K562 (cell line): ENCODE results near the gene ACP4. TPM values are rescaled to one million over a fixed set of nuclear protein-coding genes. Genes with fewer than 3 reads are reported as not detected.
A peak's percentile ranks its signal among the peaks of the same experiment; 100 is the strongest.

Experiments
- ARID4B ChIP-seq: sonication (generic); formaldehyde crosslinking; IDR thresholded peaks from 2 replicates; pipeline ENCODE4 v1.8.0; 2022; ENCODE audit warnings: mild to moderate bottlenecking, missing genetic modification reagents
- ERF ChIP-seq: fragments of 450-650 bp; formaldehyde crosslinking; IDR thresholded peaks from 2 replicates; pipeline ENCODE4 v1.4.0; 2020; ENCODE audit warnings: mild to moderate bottlenecking, mixed read lengths
- FOXP1 ChIP-seq: sonication (generic); formaldehyde crosslinking; IDR thresholded peaks from 2 replicates; pipeline ENCODE4 v1.8.0; 2022; ENCODE audit warnings: mild to moderate bottlenecking, missing genetic modification reagents
- GTF2F1 ChIP-seq: IDR thresholded peaks from 2 replicates; pipeline ENCODE4 v1.6.1; 2011; ENCODE audit warnings: low read depth, low read length, improper control_type of control experiment
- MGA ChIP-seq: fragments of 450-650 bp; IDR thresholded peaks from 2 replicates; pipeline ENCODE4 v1.6.1; 2016; ENCODE audit warnings: mild to moderate bottlenecking, moderate library complexity
- ZNF592 ChIP-seq: fragments of 450-650 bp; IDR thresholded peaks from 2 replicates; pipeline ENCODE4 v1.6.1; 2017; ENCODE audit warnings: antibody characterized with exemption, mild to moderate bottlenecking
- polyA plus RNA-seq, 8 experiments: library from polyadenylated mRNA; depleted of rRNA in 4 of 8; stranded (reverse) in 5 of 8; unstranded in 3 of 8; fragments of >200 nt; fragmentation: Nextera tagmentation in 2 of 8; fragmentation: Illumina TruSeq in 1 of 8; extraction: Ambion mirVana in 2 of 8; extraction: Trizol in 1 of 8; gene quantifications; 2 replicates each; pipeline versions ENCODE4 v1.2.1 to v1.2.3, GENCODE V29; 2011 to 2014; ENCODE audit warnings: inconsistent platforms in 1 of 8, missing spikeins in 1 of 8
- total RNA-seq, 7 experiments: library from RNA; depleted of rRNA in 6 of 7; stranded (reverse); fragments of >200 nt in 6 of 7; fragmentation: Illumina TruSeq in 2 of 7; extraction: Trizol in 2 of 7; gene quantifications; 2 replicates each; pipeline versions ENCODE4 v1.2.1 to v1.2.3, GENCODE V29; 2011 to 2021; ENCODE audit warnings: low replicate concordance in 1 of 7

The ACP4 gene
- total and polyA plus RNA-seq, 9 of the 15 experiments (the other 6 are each of a cell fraction or from before 2014, with no cell fraction given): not detected

- TF ChIP-seq MGA (peak; percentile 96), ARID4B (CRISPR knock-in tag) (peak; percentile 39; the same call in 1 of the 2 replicates), ERF (0 out of 2 replicates have a peak, but pooled peaks have one; percentile 49), FOXP1 (CRISPR knock-in tag) (peak; percentile 59; the same call in 1 of the 2 replicates), GTF2F1 (no peak), ZNF592 (peak; percentile 80)
These were observed 29.9 kb downstream of the ACP4 start (continued) for GRCh38 chr19:50820086-50820485.
